ENCODE data around the gene NLRC5. TPM values are rescaled to one million over a fixed set of nuclear protein-coding genes. Genes with fewer than 3 reads are reported as not detected.

Gene NLRC5
- total and polyA plus RNA-seq, 8 donors: 4.6 to 26.6 (median 9.9) TPM

- intact Hi-C loops (cut with DNase I): loop anchor here in 1 of 3 donors (10.0 kb wide), 1 partner anchor 332 kb away; no protein-coding TSS in a partner anchor
- Histone ChIP-seq H3K4me1 (peaks cover 0 to 8% (median 0%) of the 10 kb centered on the region in 3 donors), H3K27me3 (no peaks in the 10 kb centered on the region), H3K9me3 (no peaks in the 10 kb centered on the region), H3K36me3 (no peaks in the 10 kb centered on the region), H3K27ac (peak overlapping the region in 2 of 4 donors; percentile 23 to 33), H3K4me3 (peak overlapping the region; percentile 57 to 89 (median 79))
- peak; percentile 21 to 54 (median 42) for TF ChIP-seq CTCF (IDR thresholded peaks at IDR 0.05)
- 0 to 1% methylated on average over 31 to 53 of the region's 53 CpGs for WGBS, 2 donors
- FAIRE-seq: no peak
- DNase-seq: peak in 5 of 6 donors; percentile 39 to 86 (median 47)
- peak; percentile 46 to 74 (median 72) for ATAC-seq
These were observed 103.5 kb downstream of the NLRC5 start for GRCh38 chr16:57092786-57093411.

- H3K4me3 ChIP-seq: peak overlapping the region in 2 of 4 donors; percentile 81 to 89
- 71 to 79% methylated on average over 18 of the region's 18 CpGs for WGBS, 2 donors
- no peak overlapping the region for H3K27ac ChIP-seq
- DNase-seq (peak in 1 of 6 donors; percentile 47), ATAC-seq (no peak), FAIRE-seq (no peak)
- no peaks in the 10 kb centered on the region for H3K36me3 ChIP-seq
- no peak for TF ChIP-seq CTCF (IDR thresholded peaks at IDR 0.05)
- no peaks in the 10 kb centered on the region for H3K27me3 ChIP-seq
- peaks cover 0 to 8% (median 0%) of the 10 kb centered on the region in 3 donors for H3K4me1 ChIP-seq
- intact Hi-C loops (cut with DNase I): loop anchor here in 1 of 3 donors (10.0 kb wide), 1 partner anchor 331 kb away; no protein-coding TSS in a partner anchor
- H3K9me3 ChIP-seq: no peaks in the 10 kb centered on the region
These were observed 104.6 kb downstream of the NLRC5 start for GRCh38 chr16:57093666-57094564.

- FAIRE-seq (no peak), DNase-seq (no peak), ATAC-seq (no peak)
- no peaks in the 10 kb centered on the region for H3K27me3 ChIP-seq
- H3K9me3 ChIP-seq: no peaks in the 10 kb centered on the region
- WGBS, 2 donors: 77 to 93% methylated on average over 5 of the region's 5 CpGs
- H3K27ac ChIP-seq: no peak overlapping the region
- H3K36me3 ChIP-seq: no peaks in the 10 kb centered on the region
- intact Hi-C loops (cut with DNase I): loop anchor here in 1 of 3 donors (10.0 kb wide), 1 partner anchor 330 kb away; no protein-coding TSS in a partner anchor
- H3K4me3 ChIP-seq: no peak overlapping the region
- peaks cover 0 to 8% (median 0%) of the 10 kb centered on the region in 3 donors for H3K4me1 ChIP-seq
- TF ChIP-seq CTCF (IDR thresholded peaks at IDR 0.05): no peak
These were observed 105.6 kb downstream of the NLRC5 start for GRCh38 chr16:57094911-57095310.

GRCh38 chr16:57096192-57096591 is 106.8 kb downstream of the NLRC5 start:
- Histone ChIP-seq H3K4me3 (no peak overlapping the region), H3K4me1 (peaks cover 0 to 8% (median 0%) of the 10 kb centered on the region in 3 donors), H3K27ac (no peak overlapping the region), H3K36me3 (no peaks in the 10 kb centered on the region), H3K9me3 (no peaks in the 10 kb centered on the region), H3K27me3 (no peaks in the 10 kb centered on the region)
- intact Hi-C loops (cut with DNase I): loop anchor here in 1 of 3 donors (10.0 kb wide), 1 partner anchor 329 kb away; no protein-coding TSS in a partner anchor
- FAIRE-seq (no peak), DNase-seq (no peak), ATAC-seq (no peak)
- TF ChIP-seq CTCF (IDR thresholded peaks at IDR 0.05): no peak
- 92 to 93% methylated on average over 3 of the region's 3 CpGs for WGBS, 2 donors

Data from pancreas (tissue), 10 donors.